Activated naive CD4-positive, alpha-beta T cell treated with Interleukin-2 at 50 U/mL for 16 hours (primary cell): ENCODE data around the gene CDH12.

Experiments used
- DNase-seq: peaks from one replicate; pipeline ENCODE4 v3.0.0-alpha.2; 2020

Gene CDH12

GRCh38 chr5:22757776-22758175, 95.4 kb downstream of the CDH12 start:
- DNase-seq, result no peak

GRCh38 chr5:22754155-22754554, 99.0 kb downstream of the CDH12 start:
- no peak for DNase-seq

- no peak for DNase-seq
Measured at GRCh38 chr5:22751536-22751935, 101.6 kb downstream of the CDH12 start.

- DNase-seq, result no peak
Measured at GRCh38 chr5:22736443-22737003, 116.6 kb downstream of the CDH12 start.

GRCh38 chr5:22734907-22735306, 118.2 kb downstream of the CDH12 start:
- no peak for DNase-seq

GRCh38 chr5:22728610-22729009, 124.5 kb downstream of the CDH12 start:
- DNase-seq, result no peak

- no peak for DNase-seq
Measured at GRCh38 chr5:22722491-22722890, 130.7 kb downstream of the CDH12 start.

GRCh38 chr5:22722056-22722455, 131.1 kb downstream of the CDH12 start:
- no peak for DNase-seq

- no peak for DNase-seq
Measured at GRCh38 chr5:22719842-22720241, 133.3 kb downstream of the CDH12 start.

GRCh38 chr5:22710660-22711059, 142.5 kb downstream of the CDH12 start:
- no peak for DNase-seq

- DNase-seq, result no peak
Measured at GRCh38 chr5:22709743-22710142, 143.4 kb downstream of the CDH12 start.

- no peak for DNase-seq
Measured at GRCh38 chr5:22708770-22709328, 144.3 kb downstream of the CDH12 start.

GRCh38 chr5:22706901-22707300, 146.2 kb downstream of the CDH12 start:
- no peak for DNase-seq

- no peak for DNase-seq
Measured at GRCh38 chr5:22699319-22699718, 153.8 kb downstream of the CDH12 start.

GRCh38 chr5:22693121-22693520, 160.0 kb downstream of the CDH12 start:
- DNase-seq, result no peak

GRCh38 chr5:22683050-22683449, 170.1 kb downstream of the CDH12 start:
- DNase-seq, result no peak

- no peak for DNase-seq
Measured at GRCh38 chr5:22678886-22679285, 174.3 kb downstream of the CDH12 start.

GRCh38 chr5:22673131-22673530, 180.0 kb downstream of the CDH12 start:
- DNase-seq, result no peak

- DNase-seq, result no peak
Measured at GRCh38 chr5:22669345-22669744, 183.8 kb downstream of the CDH12 start.

GRCh38 chr5:22665801-22666200, 187.3 kb downstream of the CDH12 start:
- no peak for DNase-seq

GRCh38 chr5:22663134-22663533, 190.0 kb downstream of the CDH12 start:
- DNase-seq, result no peak

GRCh38 chr5:22662391-22662790, 190.8 kb downstream of the CDH12 start:
- no peak for DNase-seq

GRCh38 chr5:22651355-22651754, 201.8 kb downstream of the CDH12 start:
- DNase-seq, result no peak

GRCh38 chr5:22650511-22650910, 202.6 kb downstream of the CDH12 start:
- DNase-seq, result no peak

GRCh38 chr5:22649074-22649473, 204.1 kb downstream of the CDH12 start:
- no peak for DNase-seq
